ENCODE measurements around the gene SERPINB6. TPM values are rescaled to one million over a fixed set of nuclear protein-coding genes. Genes with fewer than 3 reads are reported as not detected.

SERPINB6 gene
- total RNA-seq, 1 donor from 2014 or later, result 61.2 TPM

DNA sequence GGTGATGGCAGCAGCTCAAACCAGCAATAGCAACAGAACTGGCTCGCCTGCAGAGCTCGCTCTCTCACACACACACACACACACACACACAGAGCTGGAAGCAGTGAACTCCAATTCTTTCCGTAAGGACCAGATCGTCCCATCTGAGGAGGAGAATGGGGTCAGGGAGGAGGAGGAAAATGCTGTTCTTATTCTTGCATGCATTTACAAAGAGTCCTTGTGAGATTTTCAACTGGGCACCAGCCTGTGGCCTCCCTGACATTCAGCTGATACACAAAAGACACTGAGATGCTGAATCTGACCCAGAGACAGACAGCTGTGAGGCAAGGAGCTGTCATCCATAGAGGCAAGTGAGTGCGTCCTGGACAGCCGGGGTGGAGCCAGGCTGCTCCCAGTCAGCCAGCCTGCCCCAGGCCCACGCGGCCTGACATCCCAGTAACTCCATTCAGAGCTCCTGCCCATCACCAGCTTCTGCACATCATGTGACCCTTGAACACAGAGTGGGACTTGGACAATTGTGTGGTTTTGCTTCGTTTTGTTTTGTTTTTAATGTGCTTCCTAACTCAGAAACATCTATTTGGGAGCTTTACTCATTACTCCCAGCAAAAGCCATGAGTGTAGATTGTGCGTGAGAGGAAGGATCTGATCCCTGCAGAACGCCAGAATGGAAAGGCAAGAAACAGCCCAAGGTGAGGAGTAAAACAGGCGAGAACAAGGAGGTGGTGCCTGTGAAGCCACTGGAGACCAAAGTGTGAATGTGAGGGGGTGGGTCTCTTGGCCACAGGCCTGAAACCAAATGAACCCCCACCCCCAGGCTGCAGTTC lies 70.3 kb downstream of the SERPINB6 start:
- Mint-ChIP-seq H3K4me3 (peak overlapping the region; percentile 78), H3K4me1 (ENCODE audit: unreplicated experiment) (peaks cover 24% of the 10 kb centered on the region), H3K27me3 (peaks cover 39% of the 10 kb centered on the region), H3K36me3 (no peaks in the 10 kb centered on the region), H3K27ac (no peak overlapping the region), H3K9me3 (no peaks in the 10 kb centered on the region)
- TF ChIP-seq, protein P1, sequence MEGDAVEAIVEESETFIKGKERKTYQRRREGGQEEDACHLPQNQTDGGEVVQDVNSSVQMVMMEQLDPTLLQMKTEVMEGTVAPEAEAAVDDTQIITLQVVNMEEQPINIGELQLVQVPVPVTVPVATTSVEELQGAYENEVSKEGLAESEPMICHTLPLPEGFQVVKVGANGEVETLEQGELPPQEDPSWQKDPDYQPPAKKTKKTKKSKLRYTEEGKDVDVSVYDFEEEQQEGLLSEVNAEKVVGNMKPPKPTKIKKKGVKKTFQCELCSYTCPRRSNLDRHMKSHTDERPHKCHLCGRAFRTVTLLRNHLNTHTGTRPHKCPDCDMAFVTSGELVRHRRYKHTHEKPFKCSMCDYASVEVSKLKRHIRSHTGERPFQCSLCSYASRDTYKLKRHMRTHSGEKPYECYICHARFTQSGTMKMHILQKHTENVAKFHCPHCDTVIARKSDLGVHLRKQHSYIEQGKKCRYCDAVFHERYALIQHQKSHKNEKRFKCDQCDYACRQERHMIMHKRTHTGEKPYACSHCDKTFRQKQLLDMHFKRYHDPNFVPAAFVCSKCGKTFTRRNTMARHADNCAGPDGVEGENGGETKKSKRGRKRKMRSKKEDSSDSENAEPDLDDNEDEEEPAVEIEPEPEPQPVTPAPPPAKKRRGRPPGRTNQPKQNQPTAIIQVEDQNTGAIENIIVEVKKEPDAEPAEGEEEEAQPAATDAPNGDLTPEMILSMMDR (conservative IDR thresholded peaks at IDR 0.05), result no peak
- no peak for DNase-seq (ENCODE audit: extremely low spot score, unreplicated experiment)

GRCh38 chr6:2900221-2900807 lies 71.1 kb downstream of the SERPINB6 start:
- TF ChIP-seq, protein P1 (conservative IDR thresholded peaks at IDR 0.05), result no peak
- Mint-ChIP-seq H3K9me3 (no peaks in the 10 kb centered on the region), H3K27ac (no peak overlapping the region), H3K36me3 (no peaks in the 10 kb centered on the region), H3K4me1 (ENCODE audit: unreplicated experiment) (peaks cover 24% of the 10 kb centered on the region), H3K27me3 (peaks cover 35% of the 10 kb centered on the region), H3K4me3 (no peak overlapping the region)
- DNase-seq (ENCODE audit: extremely low spot score, unreplicated experiment), result no peak

DNA sequence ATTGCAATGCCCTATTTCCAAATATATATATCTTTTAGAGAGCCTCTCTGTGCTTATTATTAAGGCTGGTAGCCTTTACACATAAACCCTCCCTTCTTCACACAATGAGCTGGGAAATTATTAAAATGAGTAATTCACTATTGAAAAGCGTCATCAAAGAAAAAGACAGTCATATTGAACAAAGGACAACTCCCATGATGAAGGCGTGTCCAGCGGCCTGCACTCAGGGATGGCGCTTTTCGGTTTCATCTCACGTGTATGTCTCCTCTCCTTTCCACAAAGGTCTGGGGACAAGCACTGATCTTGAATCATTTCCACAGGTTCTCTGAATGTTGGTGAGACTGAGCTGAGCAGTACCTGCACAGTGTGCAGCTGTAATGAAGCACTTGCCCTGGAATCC lies 71.8 kb downstream of the SERPINB6 start:
- H3K36me3 Mint-ChIP-seq, result no peaks in the 10 kb centered on the region
- no peak for DNase-seq (ENCODE audit: extremely low spot score, unreplicated experiment)
- H3K27me3 Mint-ChIP-seq, result peaks cover 34% of the 10 kb centered on the region
- H3K9me3 Mint-ChIP-seq, result no peaks in the 10 kb centered on the region
- TF ChIP-seq, protein P1 (conservative IDR thresholded peaks at IDR 0.05), result no peak
- no peak overlapping the region for H3K4me3 Mint-ChIP-seq
- peaks cover 24% of the 10 kb centered on the region for H3K4me1 Mint-ChIP-seq (ENCODE audit: unreplicated experiment)
- no peak overlapping the region for H3K27ac Mint-ChIP-seq

Other genes starting within 250 kb of the SERPINB6 start
- gene MYLK4, start 220.6 kb downstream of the SERPINB6 start, total RNA-seq (ENCODE audit: low replicate concordance), result 0.29 and 0.65 TPM in 2 replicates
- gene WRNIP1, start 206.2 kb downstream of the SERPINB6 start, total RNA-seq (ENCODE audit: low replicate concordance), result 37.6 and 41.2 TPM in 2 replicates
- 31.2 and 52.0 TPM in 2 replicates for gene SERPINB1, start 129.7 kb downstream of the SERPINB6 start, total RNA-seq (ENCODE audit: low replicate concordance)
- 6.0 and 6.5 TPM in 2 replicates for gene SERPINB9, start 68.3 kb downstream of the SERPINB6 start, total RNA-seq (ENCODE audit: low replicate concordance)
- gene NQO2, start 28.3 kb upstream of the SERPINB6 start, total RNA-seq (ENCODE audit: low replicate concordance), result 19.1 and 19.5 TPM in 2 replicates
- gene RIPK1, start 96.9 kb upstream of the SERPINB6 start, total RNA-seq (ENCODE audit: low replicate concordance), result 14.7 and 16.3 TPM in 2 replicates
- 50.3 and 56.2 TPM in 2 replicates for gene BPHL, start 147.1 kb upstream of the SERPINB6 start, total RNA-seq (ENCODE audit: low replicate concordance)
- 51.8 and 62.9 TPM in 2 replicates for gene TUBB2A, start 186.0 kb upstream of the SERPINB6 start, total RNA-seq (ENCODE audit: low replicate concordance)

Measured in type B pancreatic cell (in vitro differentiated cells).